Endothelial cell of umbilical vein (primary cell): ENCODE results near the gene ATXN7L1. TPM values are rescaled to one million over a fixed set of nuclear protein-coding genes. Genes with fewer than 3 reads are reported as not detected.

ENCODE experiments used
- BruUV-seq: library from RNA; stranded (reverse); fragments of 400-500 nt; replicated peaks from 2 replicates; lab custom pipeline; 2021; lab: Mats Ljungman, UMichigan
- CTCF ChIA-PET: fragments of 300-600, 350-600 bp; sonication (Branson Sonifier 250); formaldehyde crosslinking; loops from one replicate; lab custom pipeline; 2021; ENCODE audit warnings: antibody characterized with exemption, inconsistent platforms; lab: Charles Lee
- POLR2A ChIA-PET: fragments of 300-600, 350-600 bp; sonication (Branson Sonifier 250); formaldehyde crosslinking; loops from one replicate; lab custom pipeline; 2021; ENCODE audit warnings: antibody characterized with exemption, inconsistent platforms; lab: Charles Lee
- DNase-seq: peaks from one replicate; pipeline ENCODE4 v3.0.0-alpha.2; 2011; ENCODE audit warnings: low read depth, low spot score
- FAIRE-seq: peaks from 2 replicates; lab custom pipeline; 2011; peaks lifted over from hg19 to GRCh38; lab: Jason Lieb, UNC
- H2AFZ ChIP-seq: 2 replicates; pipeline ENCODE4 v1.6.0; 2012; ENCODE audit warnings: low read depth, low read length, control low read depth, inconsistent platforms
- H3K27ac ChIP-seq: 2 replicates; pipeline ENCODE4 v1.5.1; 2011; ENCODE audit warnings: low read depth, mild to moderate bottlenecking, control low read depth, low read length, moderate library complexity; ENCODE audit not compliant: insufficient read depth
- H3K27me3 ChIP-seq, 2 experiments: 2 replicates each; pipeline versions ENCODE4 v1.6.0 to v1.6.1; 2011; ENCODE audit warnings: low read length in 2 of 2, mixed read lengths in 1 of 2; ENCODE audit not compliant: control insufficient read depth in 2 of 2, insufficient read depth in 2 of 2
- H3K36me3 ChIP-seq, 2 experiments: 2 replicates in 1 of 2; 3 replicates in 1 of 2; pipeline ENCODE4 v1.5.1; 2011; ENCODE audit warnings: low read length in 2 of 2, mild to moderate bottlenecking in 1 of 2, moderate library complexity in 1 of 2; ENCODE audit not compliant: control insufficient read depth in 2 of 2, insufficient read depth in 2 of 2; ENCODE audit errors: extremely low read depth in 1 of 2
- H3K4me1 ChIP-seq: 3 replicates; pipeline ENCODE4 v1.5.1; 2011; ENCODE audit warnings: mild to moderate bottlenecking, low read length; ENCODE audit not compliant: control insufficient read depth, insufficient read depth; ENCODE audit errors: extremely low read depth
- H3K4me2 ChIP-seq: 2 replicates; pipeline ENCODE4 v1.6.1; 2011; ENCODE audit warnings: low read length, control low read depth, mixed read lengths; ENCODE audit not compliant: insufficient read depth
- H3K4me3 ChIP-seq, 3 experiments: fragments of 200-600 bp in 1 of 3; sonication (generic), shearing (Covaris generic) in 1 of 3; replicated peaks in 1 of 3; 2 replicates each; pipeline ENCODE4 v1.5.1; 2011 to 2016; ENCODE audit warnings: control low read depth in 3 of 3, low read length in 3 of 3, mild to moderate bottlenecking in 2 of 3, inconsistent platforms in 1 of 3, low read depth in 1 of 3, moderate library complexity in 1 of 3; ENCODE audit not compliant: insufficient read depth in 1 of 3
- H3K79me2 ChIP-seq: 2 replicates; pipeline ENCODE4 v1.6.0; 2012; ENCODE audit warnings: low read length, inconsistent platforms; ENCODE audit not compliant: control insufficient read depth, insufficient read depth
- H3K9ac ChIP-seq: replicated peaks from 2 replicates; pipeline ENCODE3; 2011; ENCODE audit warnings: low read length, control low read depth; ENCODE audit not compliant: insufficient read depth; ENCODE audit errors: extremely low read depth
- H3K9me1 ChIP-seq: replicated peaks from 3 replicates; pipeline ENCODE4 v1.6.0; 2011; ENCODE audit warnings: mild to moderate bottlenecking, low read length; ENCODE audit not compliant: control insufficient read depth, insufficient read depth; ENCODE audit errors: extremely low read depth
- H3K9me3 ChIP-seq: replicated peaks from 2 replicates; pipeline ENCODE4 v1.5.1; 2012; ENCODE audit warnings: low read length, inconsistent platforms; ENCODE audit not compliant: control insufficient read depth, insufficient read depth
- H4K20me1 ChIP-seq: replicated peaks from 2 replicates; pipeline ENCODE3; 2011; ENCODE audit warnings: mild to moderate bottlenecking, low read length; ENCODE audit not compliant: control insufficient read depth, insufficient read depth; ENCODE audit errors: extremely low read depth
- CTCF ChIP-seq, 2 donors: IDR thresholded peaks; 1 replicate in 1 of 2; 2 replicates in 1 of 2; pipeline ENCODE4 v1.5.1; 2011; ENCODE audit warnings: low read length in 2 of 2, mild to moderate bottlenecking in 2 of 2, moderate library complexity in 2 of 2, control low read depth in 1 of 2, inconsistent platforms in 1 of 2, low read depth in 1 of 2; ENCODE audit not compliant: insufficient read depth in 1 of 2; ENCODE audit errors: extremely low read depth in 1 of 2
- EZH2 ChIP-seq: IDR thresholded peaks from 2 replicates; pipeline ENCODE4 v1.6.1; 2012; ENCODE audit warnings: borderline replicate concordance, low read depth, mild to moderate bottlenecking, moderate library complexity, low read length, inconsistent platforms; ENCODE audit not compliant: severe bottlenecking
- FOS ChIP-seq: IDR thresholded peaks from 2 replicates; pipeline ENCODE4 v1.6.1; 2011; ENCODE audit warnings: mild to moderate bottlenecking, low read length, moderate library complexity, borderline replicate concordance; ENCODE audit not compliant: insufficient read depth
- GATA2 ChIP-seq: IDR thresholded peaks from 2 replicates; pipeline ENCODE4 v1.7.0; 2011; ENCODE audit warnings: low read depth, mild to moderate bottlenecking, moderate library complexity, mixed read lengths, low read length; ENCODE audit not compliant: insufficient read length, insufficient read depth
- JUN ChIP-seq: IDR thresholded peaks from 2 replicates; pipeline ENCODE4 v1.6.1; 2011; ENCODE audit warnings: borderline replicate concordance, low read depth; ENCODE audit not compliant: insufficient read length, insufficient read depth
- MAX ChIP-seq: IDR thresholded peaks from 2 replicates; pipeline ENCODE4 v1.6.1; 2011; ENCODE audit not compliant: insufficient read depth, insufficient read length
- MYC ChIP-seq: IDR thresholded peaks from one replicate; pipeline ENCODE4 v1.6.1; 2011; ENCODE audit warnings: mild to moderate bottlenecking, low read depth, low read length
- POLR2A ChIP-seq: IDR thresholded peaks from 2 replicates; pipeline ENCODE4 v1.6.1; 2012; ENCODE audit warnings: low read depth, mild to moderate bottlenecking, control low read depth, low read length
- POLR2AphosphoS5 ChIP-seq: IDR thresholded peaks from 2 replicates; pipeline ENCODE4 v1.6.1; 2012; ENCODE audit warnings: low read depth, mild to moderate bottlenecking, control low read depth, low read length, moderate library complexity; ENCODE audit not compliant: insufficient read depth
- dilution Hi-C: fragments of 300-500 bp; cut with MboI; formaldehyde crosslinking; loops from one replicate; pipeline ENCODE4 v1.15.0; 2019; ENCODE audit warnings: low sequenced_read_pairs; ENCODE audit not compliant: extremely low pct_ligation_motif_present
- intact Hi-C: fragments of 100-400 bp; cut with micrococcal nuclease; formaldehyde crosslinking; loops from one replicate; pipeline ENCODE4 v1.10.0; 2022
- polyA plus RNA-seq, 4 experiments: library from polyadenylated mRNA; depleted of rRNA in 3 of 4; stranded (reverse) in 3 of 4; unstranded in 1 of 4; fragments of >200 nt; gene quantifications; 2 replicates each; pipeline versions ENCODE4 v1.2.1 to v1.2.3, GENCODE V29; 2011 to 2012; ENCODE audit warnings: missing spikeins in 1 of 4
- total RNA-seq: library from RNA; stranded (reverse); gene quantifications from 2 replicates; pipeline ENCODE4 v1.2.3, GENCODE V29; 2021

Gene ATXN7L1
- total and polyA plus RNA-seq, 2 donors (not counting 3 experiments of a cell fraction or from before 2014, with no cell fraction given), result 4.6 to 15.6 TPM

GRCh38 chr7:105797652-105798051 lies 78.7 kb downstream of the ATXN7L1 start:
- Histone ChIP-seq H3K79me2 (no peaks in the 10 kb centered on the region), H4K20me1 (no peaks in the 10 kb centered on the region), H3K4me2 (no peak overlapping the region), H3K4me1 (peaks cover 8% of the 10 kb centered on the region), H3K9me1 (no peaks in the 10 kb centered on the region), H2AFZ (no peak overlapping the region), H3K4me3 (no peak overlapping the region), H3K27me3 (no peaks in the 10 kb centered on the region), H3K9ac (no peak overlapping the region), H3K9me3 (no peaks in the 10 kb centered on the region), H3K27ac (no peak overlapping the region), H3K36me3 (peaks cover 0 to 3% of the 10 kb centered on the region in 2 experiments)
- intact Hi-C loops, result no loop called here
- ChIA-PET POLR2A (no interaction called here), CTCF (interaction anchor here (0.8 to 2.9 kb wide), 6 partner anchors 8 to 207 kb away, joined by 3 to 13 read pairs (median 4); no protein-coding TSS in a partner anchor)
- FAIRE-seq, result no peak
- DNase-seq, result peak; percentile 12
- dilution Hi-C loops, result no loop called here
- TF ChIP-seq MYC (no peak), CTCF (IDR thresholded peaks at IDR 0.05; ENCODE audit: extremely low read depth in 1 of 2, insufficient read depth in 1 of 2, low read depth in 1 of 2, low read length in 2 of 2) (no peak), POLR2AphosphoS5 (no peak), POLR2A (no peak), GATA2 (no peak)
- BruUV-seq, result no TSS peak

GRCh38 chr7:105796365-105796764 lies 80.0 kb downstream of the ATXN7L1 start:
- POLR2A ChIA-PET, result no interaction called here
- no peak for FAIRE-seq
- H3K36me3 ChIP-seq, result peaks cover 0 to 3% of the 10 kb centered on the region in 2 experiments

More at GRCh38 chr7:105796365-105796764, 80.0 kb downstream of the ATXN7L1 start:
- no peak overlapping the region for H3K27ac ChIP-seq
- no peaks in the 10 kb centered on the region for H4K20me1 ChIP-seq
- no peak overlapping the region for H3K4me3 ChIP-seq
- H3K4me1 ChIP-seq, result peaks cover 8% of the 10 kb centered on the region
- no peaks in the 10 kb centered on the region for H3K9me3 ChIP-seq
- DNase-seq, result no peak
- no peak overlapping the region for H2AFZ ChIP-seq
- TF ChIP-seq POLR2AphosphoS5 (no peak), POLR2A (no peak), MAX (no peak), JUN (no peak), GATA2 (no peak), MYC (no peak), CTCF (IDR thresholded peaks at IDR 0.05; ENCODE audit: extremely low read depth in 1 of 2, insufficient read depth in 1 of 2, low read depth in 1 of 2, low read length in 2 of 2) (no peak), FOS (no peak), EZH2 (no peak)
- BruUV-seq, result no TSS peak
- H3K9me1 ChIP-seq, result no peaks in the 10 kb centered on the region
- intact Hi-C loops (no loop called here), dilution Hi-C loops (no loop called here)
- H3K4me2 ChIP-seq, result no peak overlapping the region
- H3K79me2 ChIP-seq, result no peaks in the 10 kb centered on the region
- CTCF ChIA-PET, result interaction anchor here (1.0 to 2.9 kb wide), 5 partner anchors 9 to 208 kb away, joined by 3 to 13 read pairs (median 4); no protein-coding TSS in a partner anchor
- no peak overlapping the region for H3K9ac ChIP-seq
- H3K27me3 ChIP-seq, result no peaks in the 10 kb centered on the region
